Peyer's patch (tissue), 4 donors: Measurements from ENCODE around the gene MINAR1.

Experiments used
- POLR2A ChIP-seq, 2 donors: fragments of 450-650 bp; IDR thresholded peaks; one replicate each; pipeline ENCODE4 v1.5.1; 2017; ENCODE audit warnings: antibody characterized with exemption in 2 of 2, mild to moderate bottlenecking in 2 of 2, moderate library complexity in 2 of 2
- TF ChIP-seq, protein P1 (sequence below), 6 experiments: fragments of 450-650 bp in 4 of 6; fragments of 200-600 bp in 2 of 6; sonication (generic) in 1 of 6; IDR thresholded peaks; one replicate each; pipeline ENCODE4 v1.5.1; 2017 to 2019; ENCODE audit warnings: antibody characterized with exemption in 6 of 6, mild to moderate bottlenecking in 3 of 6, moderate library complexity in 1 of 6

DNA sequence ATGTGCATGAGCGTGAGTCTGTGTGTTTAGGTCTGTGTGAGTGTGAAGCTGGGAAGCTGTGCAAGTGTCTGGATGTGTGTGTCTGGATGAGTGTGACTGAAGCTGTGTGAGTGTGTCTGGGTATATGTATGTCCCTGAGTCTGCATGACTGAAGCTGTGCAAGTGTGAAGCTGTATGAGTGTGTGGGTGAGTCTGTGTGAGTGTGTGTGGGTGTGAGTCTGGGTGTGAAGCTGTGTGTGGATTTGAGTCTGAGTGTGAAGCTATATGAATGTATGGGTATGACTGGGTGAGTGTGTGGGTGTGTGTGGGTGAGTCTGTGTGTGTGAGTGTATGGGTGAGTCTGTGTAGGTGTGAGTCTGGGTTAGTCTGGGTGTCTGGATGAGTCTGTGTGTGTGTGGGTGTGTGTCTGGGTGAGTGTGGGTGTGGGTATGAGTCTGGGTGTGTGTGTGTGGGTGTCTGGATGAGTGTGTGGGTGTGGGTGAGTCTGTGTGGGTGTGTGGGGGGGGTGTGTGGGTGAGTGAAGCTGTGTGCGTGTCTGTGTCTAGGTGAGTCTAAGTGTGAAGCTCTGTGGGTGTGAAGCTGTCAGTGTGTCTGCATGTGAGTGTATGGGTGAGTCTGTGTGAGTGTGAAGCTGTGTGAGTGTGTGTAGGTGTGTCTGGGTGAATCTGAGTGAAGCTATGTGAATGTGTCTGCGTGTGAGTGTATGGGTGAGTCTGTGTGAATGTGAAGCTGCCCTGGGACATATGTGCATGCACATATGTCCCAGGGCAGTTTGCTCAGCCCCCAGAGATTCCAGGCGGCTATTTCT, 20.3 kb downstream of the MINAR1 start:
- TF ChIP-seq, protein P1, sequence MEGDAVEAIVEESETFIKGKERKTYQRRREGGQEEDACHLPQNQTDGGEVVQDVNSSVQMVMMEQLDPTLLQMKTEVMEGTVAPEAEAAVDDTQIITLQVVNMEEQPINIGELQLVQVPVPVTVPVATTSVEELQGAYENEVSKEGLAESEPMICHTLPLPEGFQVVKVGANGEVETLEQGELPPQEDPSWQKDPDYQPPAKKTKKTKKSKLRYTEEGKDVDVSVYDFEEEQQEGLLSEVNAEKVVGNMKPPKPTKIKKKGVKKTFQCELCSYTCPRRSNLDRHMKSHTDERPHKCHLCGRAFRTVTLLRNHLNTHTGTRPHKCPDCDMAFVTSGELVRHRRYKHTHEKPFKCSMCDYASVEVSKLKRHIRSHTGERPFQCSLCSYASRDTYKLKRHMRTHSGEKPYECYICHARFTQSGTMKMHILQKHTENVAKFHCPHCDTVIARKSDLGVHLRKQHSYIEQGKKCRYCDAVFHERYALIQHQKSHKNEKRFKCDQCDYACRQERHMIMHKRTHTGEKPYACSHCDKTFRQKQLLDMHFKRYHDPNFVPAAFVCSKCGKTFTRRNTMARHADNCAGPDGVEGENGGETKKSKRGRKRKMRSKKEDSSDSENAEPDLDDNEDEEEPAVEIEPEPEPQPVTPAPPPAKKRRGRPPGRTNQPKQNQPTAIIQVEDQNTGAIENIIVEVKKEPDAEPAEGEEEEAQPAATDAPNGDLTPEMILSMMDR (IDR thresholded peaks at IDR 0.05), result no peak
- no peak for TF ChIP-seq POLR2A (IDR thresholded peaks at IDR 0.05)
